Activated CD4-positive, alpha-beta T cell treated with anti-CD3 and anti-CD28 coated beads, Interleukin-2, amount 50 U/mL, for 4 hours (primary cell): ENCODE results near the gene SNX20.

Experiments
- DNase-seq, 2 experiments: peaks; one replicate each; pipeline ENCODE4 v3.0.0-alpha.2; 2020

Gene SNX20

GRCh38 chr16:50704245-50704644 lies 23.1 kb upstream of the SNX20 start:
- DNase-seq: no peak

GRCh38 chr16:50702725-50703124 lies 21.6 kb upstream of the SNX20 start:
- DNase-seq: no peak

- DNase-seq: peak; percentile 64 to 70
Observed at GRCh38 chr16:50699326-50700159, 18.4 kb upstream of the SNX20 start.

GRCh38 chr16:50697881-50698767 lies 17.0 kb upstream of the SNX20 start:
- DNase-seq: peak; percentile 41 to 54

GRCh38 chr16:50697421-50697715 lies 16.3 kb upstream of the SNX20 start:
- DNase-seq: no peak

GRCh38 chr16:50696575-50697420 lies 15.7 kb upstream of the SNX20 start:
- DNase-seq: peak in 1 of 2 experiments; percentile 35

- no peak for DNase-seq
Observed at GRCh38 chr16:50696126-50696525, 15.0 kb upstream of the SNX20 start.

- DNase-seq: no peak
Observed at GRCh38 chr16:50695017-50696000, 14.2 kb upstream of the SNX20 start.

GRCh38 chr16:50694206-50694605 lies 13.1 kb upstream of the SNX20 start:
- DNase-seq: no peak

GRCh38 chr16:50692999-50693781 lies 12.1 kb upstream of the SNX20 start, which contains the start of gene NOD2:
TSS of gene NOD2 (plus strand) at chr16:50693606. CDS start at chr16:50699496, 5,890 bp downstream.
- no peak for DNase-seq

- DNase-seq: no peak
Observed at GRCh38 chr16:50692644-50692998, 11.5 kb upstream of the SNX20 start.

- no peak for DNase-seq
Observed at GRCh38 chr16:50690177-50690576, 9.1 kb upstream of the SNX20 start.

- DNase-seq: no peak
Observed at GRCh38 chr16:50688867-50689266, 7.8 kb upstream of the SNX20 start.

GRCh38 chr16:50688083-50688482 lies 7.0 kb upstream of the SNX20 start:
- no peak for DNase-seq

- no peak for DNase-seq
Observed at GRCh38 chr16:50685462-50686063, 4.5 kb upstream of the SNX20 start.

GRCh38 chr16:50684823-50685461 lies 3.8 kb upstream of the SNX20 start:
- DNase-seq: peak in 1 of 2 experiments; percentile 44

GRCh38 chr16:50683689-50684374 lies 2.7 kb upstream of the SNX20 start:
- no peak for DNase-seq

- no peak for DNase-seq
Observed at GRCh38 chr16:50680556-50680893, 587 bp downstream of the SNX20 start.
